ENCODE data around the gene LCN15. TPM values are rescaled to one million over a fixed set of nuclear protein-coding genes. Genes with fewer than 3 reads are reported as not detected.
"Not testable (repeated sequence)": the region's sequence is repeated elsewhere in the genome, so short reads cannot be mapped to it uniquely, and the experiment has no call there.

Gene LCN15
- total RNA-seq, 1 experiment from 2014 or later = not detected

- H3K36me3 ChIP-seq (replicated peaks; ENCODE audit: control insufficient read depth, insufficient read depth, low read length) = no peaks in the 10 kb centered on the region
- H3K27me3 ChIP-seq (ENCODE audit: control insufficient read depth, insufficient read depth, low read length) = no peaks in the 10 kb centered on the region
- peak; percentile 56 for DNase-seq
- no peak overlapping the region for H3K4me3 ChIP-seq (ENCODE audit: insufficient read depth, low read depth, low read length)
Observed at GRCh38 chr9:136759436-136760325, 4.6 kb downstream of the LCN15 start.

GRCh38 chr9:136759001-136759400, 5.3 kb downstream of the LCN15 start:
- DNase-seq = no peak
- H3K27me3 ChIP-seq (ENCODE audit: control insufficient read depth, insufficient read depth, low read length) = no peaks in the 10 kb centered on the region
- no peak overlapping the region for H3K4me3 ChIP-seq (ENCODE audit: insufficient read depth, low read depth, low read length)
- H3K36me3 ChIP-seq (replicated peaks; ENCODE audit: control insufficient read depth, insufficient read depth, low read length) = no peaks in the 10 kb centered on the region

GRCh38 chr9:136757751-136758140, 6.6 kb downstream of the LCN15 start:
- Histone ChIP-seq H3K27me3 (ENCODE audit: control insufficient read depth, insufficient read depth, low read length) (no peaks in the 10 kb centered on the region), H3K36me3 (replicated peaks; ENCODE audit: control insufficient read depth, insufficient read depth, low read length) (no peaks in the 10 kb centered on the region), H3K4me3 (ENCODE audit: insufficient read depth, low read depth, low read length) (no peak overlapping the region)
- DNase-seq = peak; percentile 47

- Histone ChIP-seq H3K4me3 (ENCODE audit: insufficient read depth, low read depth, low read length) (no peak overlapping the region), H3K27me3 (ENCODE audit: control insufficient read depth, insufficient read depth, low read length) (no peaks in the 10 kb centered on the region), H3K36me3 (replicated peaks; ENCODE audit: control insufficient read depth, insufficient read depth, low read length) (no peaks in the 10 kb centered on the region)
- peak; percentile 37 for DNase-seq
Observed at GRCh38 chr9:136757328-136757727, 7.0 kb downstream of the LCN15 start.

- no peak overlapping the region for H3K4me3 ChIP-seq (ENCODE audit: insufficient read depth, low read depth, low read length)
- H3K36me3 ChIP-seq (replicated peaks; ENCODE audit: control insufficient read depth, insufficient read depth, low read length) = no peaks in the 10 kb centered on the region
- H3K27me3 ChIP-seq (ENCODE audit: control insufficient read depth, insufficient read depth, low read length) = no peaks in the 10 kb centered on the region
- DNase-seq = no peak
Observed at GRCh38 chr9:136756836-136757235, 7.5 kb downstream of the LCN15 start.

- no peaks in the 10 kb centered on the region for H3K27me3 ChIP-seq (ENCODE audit: control insufficient read depth, insufficient read depth, low read length)
- no peak overlapping the region for H3K4me3 ChIP-seq (ENCODE audit: insufficient read depth, low read depth, low read length)
- no peak for DNase-seq
- no peaks in the 10 kb centered on the region for H3K36me3 ChIP-seq (replicated peaks; ENCODE audit: control insufficient read depth, insufficient read depth, low read length)
Observed at GRCh38 chr9:136756134-136756438, 8.2 kb downstream of the LCN15 start.

GRCh38 chr9:136755302-136756133, 8.8 kb downstream of the LCN15 start:
- not testable (repeated sequence) for H3K36me3 ChIP-seq (replicated peaks; ENCODE audit: control insufficient read depth, insufficient read depth, low read length); H3K4me3 ChIP-seq (ENCODE audit: insufficient read depth, low read depth, low read length); DNase-seq; H3K27me3 ChIP-seq (ENCODE audit: control insufficient read depth, insufficient read depth, low read length)

GRCh38 chr9:136754626-136755301, 9.6 kb downstream of the LCN15 start:
- peak; percentile 86 for DNase-seq
- Histone ChIP-seq H3K27me3 (ENCODE audit: control insufficient read depth, insufficient read depth, low read length) (no peaks in the 10 kb centered on the region), H3K36me3 (replicated peaks; ENCODE audit: control insufficient read depth, insufficient read depth, low read length) (no peaks in the 10 kb centered on the region), H3K4me3 (ENCODE audit: insufficient read depth, low read depth, low read length) (no peak overlapping the region)

GRCh38 chr9:136754059-136754572, 10.2 kb downstream of the LCN15 start:
- Histone ChIP-seq H3K4me3 (ENCODE audit: insufficient read depth, low read depth, low read length) (no peak overlapping the region), H3K27me3 (ENCODE audit: control insufficient read depth, insufficient read depth, low read length) (no peaks in the 10 kb centered on the region), H3K36me3 (replicated peaks; ENCODE audit: control insufficient read depth, insufficient read depth, low read length) (no peaks in the 10 kb centered on the region)
- DNase-seq = peak; percentile 61

- no peaks in the 10 kb centered on the region for H3K27me3 ChIP-seq (ENCODE audit: control insufficient read depth, insufficient read depth, low read length)
- H3K36me3 ChIP-seq (replicated peaks; ENCODE audit: control insufficient read depth, insufficient read depth, low read length) = no peaks in the 10 kb centered on the region
- DNase-seq = peak; percentile 57
- H3K4me3 ChIP-seq (ENCODE audit: insufficient read depth, low read depth, low read length) = no peak overlapping the region
Observed at GRCh38 chr9:136753371-136754058, 10.8 kb downstream of the LCN15 start.

- no peak overlapping the region for H3K4me3 ChIP-seq (ENCODE audit: insufficient read depth, low read depth, low read length)
- no peaks in the 10 kb centered on the region for H3K27me3 ChIP-seq (ENCODE audit: control insufficient read depth, insufficient read depth, low read length)
- DNase-seq = no peak
- H3K36me3 ChIP-seq (replicated peaks; ENCODE audit: control insufficient read depth, insufficient read depth, low read length) = no peaks in the 10 kb centered on the region
Observed at GRCh38 chr9:136751814-136752213, 12.5 kb downstream of the LCN15 start.

GRCh38 chr9:136751244-136751643, 13.1 kb downstream of the LCN15 start:
- no peak for DNase-seq
- H3K4me3 ChIP-seq (ENCODE audit: insufficient read depth, low read depth, low read length) = no peak overlapping the region
- no peaks in the 10 kb centered on the region for H3K36me3 ChIP-seq (replicated peaks; ENCODE audit: control insufficient read depth, insufficient read depth, low read length)
- no peaks in the 10 kb centered on the region for H3K27me3 ChIP-seq (ENCODE audit: control insufficient read depth, insufficient read depth, low read length)

- Histone ChIP-seq H3K4me3 (ENCODE audit: insufficient read depth, low read depth, low read length) (no peak overlapping the region), H3K36me3 (replicated peaks; ENCODE audit: control insufficient read depth, insufficient read depth, low read length) (no peaks in the 10 kb centered on the region), H3K27me3 (ENCODE audit: control insufficient read depth, insufficient read depth, low read length) (no peaks in the 10 kb centered on the region)
- no peak for DNase-seq
Observed at GRCh38 chr9:136750526-136750925, 13.8 kb downstream of the LCN15 start.

Data from H7 (cell line).